ENCODE data around the gene FTCDNL1. TPM values are rescaled to one million over a fixed set of nuclear protein-coding genes. Genes with fewer than 3 reads are reported as not detected.

Gene FTCDNL1
- total and polyA plus RNA-seq, 2 donors (not counting 1 experiment from before 2014, with no cell fraction given): 1.7 to 1.9 TPM

GRCh38 chr2:199716807-199717586, 134.0 kb downstream of the FTCDNL1 start:
- Histone ChIP-seq H3K36me3 (replicated peaks in 1 of 2; ENCODE audit: control extremely low read depth in 1 of 2, control insufficient read depth in 1 of 2, extremely low read depth in 1 of 2, insufficient read depth in 2 of 2, low read length in 1 of 2) (no peaks in the 10 kb centered on the region), H3K4me1 (ENCODE audit: control insufficient read depth in 2 of 2, insufficient read depth in 2 of 2, low read length in 2 of 2) (no peaks in the 10 kb centered on the region), H3K9me3 (ENCODE audit: control extremely low read depth in 1 of 3, control insufficient read depth in 2 of 3, insufficient read depth in 1 of 3, low read length in 2 of 3) (peaks cover 0 to 1% (median 0%) of the 10 kb centered on the region in 3 donors), H3K79me2 (ENCODE audit: control insufficient read depth, insufficient read depth, low read length) (no peaks in the 10 kb centered on the region), H3K27ac (ENCODE audit: low read length in 2 of 2) (no peak overlapping the region), H3K4me2 (replicated peaks; ENCODE audit: low read depth, low read length, poor library complexity, severe bottlenecking) (no peak overlapping the region), H3K27me3 (replicated peaks in 1 of 4; ENCODE audit: control extremely low read depth in 1 of 4, control insufficient read depth in 3 of 4, insufficient read depth in 4 of 4, low read length in 3 of 4) (no peaks in the 10 kb centered on the region), H3K4me3 (ENCODE audit: control extremely low read depth in 1 of 5, extremely low read depth in 1 of 5, insufficient read depth in 1 of 5, low read depth in 2 of 5, low read length in 4 of 5) (no peak overlapping the region), H2AFZ (ENCODE audit: insufficient read depth, low read depth, low read length, poor library complexity, severe bottlenecking) (no peak overlapping the region), H4K20me1 (ENCODE audit: control insufficient read depth, insufficient read depth, low read length, poor library complexity, severe bottlenecking) (no peaks in the 10 kb centered on the region), H3K9ac (ENCODE audit: low read length) (no peak overlapping the region)
- 70% methylated on average over 2 of the region's 4 CpGs for WGBS (ENCODE audit: insufficient coverage)
- no peaks in the 10 kb centered on the region for H3K27me3 Mint-ChIP-seq
- no peak for TF ChIP-seq EZH2 (IDR thresholded peaks at IDR 0.05; ENCODE audit: borderline replicate concordance, insufficient read depth, low read depth, low read length, poor library complexity, severe bottlenecking)
- TF ChIP-seq, protein P1, sequence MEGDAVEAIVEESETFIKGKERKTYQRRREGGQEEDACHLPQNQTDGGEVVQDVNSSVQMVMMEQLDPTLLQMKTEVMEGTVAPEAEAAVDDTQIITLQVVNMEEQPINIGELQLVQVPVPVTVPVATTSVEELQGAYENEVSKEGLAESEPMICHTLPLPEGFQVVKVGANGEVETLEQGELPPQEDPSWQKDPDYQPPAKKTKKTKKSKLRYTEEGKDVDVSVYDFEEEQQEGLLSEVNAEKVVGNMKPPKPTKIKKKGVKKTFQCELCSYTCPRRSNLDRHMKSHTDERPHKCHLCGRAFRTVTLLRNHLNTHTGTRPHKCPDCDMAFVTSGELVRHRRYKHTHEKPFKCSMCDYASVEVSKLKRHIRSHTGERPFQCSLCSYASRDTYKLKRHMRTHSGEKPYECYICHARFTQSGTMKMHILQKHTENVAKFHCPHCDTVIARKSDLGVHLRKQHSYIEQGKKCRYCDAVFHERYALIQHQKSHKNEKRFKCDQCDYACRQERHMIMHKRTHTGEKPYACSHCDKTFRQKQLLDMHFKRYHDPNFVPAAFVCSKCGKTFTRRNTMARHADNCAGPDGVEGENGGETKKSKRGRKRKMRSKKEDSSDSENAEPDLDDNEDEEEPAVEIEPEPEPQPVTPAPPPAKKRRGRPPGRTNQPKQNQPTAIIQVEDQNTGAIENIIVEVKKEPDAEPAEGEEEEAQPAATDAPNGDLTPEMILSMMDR (IDR thresholded peaks at IDR 0.05): no peak
- CTCF ChIA-PET: no interaction called here
- peaks cover 3% of the 10 kb centered on the region for H3K9me3 Mint-ChIP-seq (ENCODE audit: insufficient read depth)
- H3K4me1 Mint-ChIP-seq: no peaks in the 10 kb centered on the region
- ATAC-seq (ENCODE audit: low read depth) (no peak), DNase-seq (no peak)
- POLR2A ChIA-PET: no interaction called here
- intact Hi-C loops (cut with micrococcal nuclease): no loop called here
- no peak overlapping the region for H3K27ac Mint-ChIP-seq
- no peak overlapping the region for H3K4me3 Mint-ChIP-seq

- no peak for TF ChIP-seq EZH2 (IDR thresholded peaks at IDR 0.05; ENCODE audit: borderline replicate concordance, insufficient read depth, low read depth, low read length, poor library complexity, severe bottlenecking)
- TF ChIP-seq, protein P1 (IDR thresholded peaks at IDR 0.05): no peak
- H3K4me1 Mint-ChIP-seq: no peaks in the 10 kb centered on the region
- Histone ChIP-seq H2AFZ (ENCODE audit: insufficient read depth, low read depth, low read length, poor library complexity, severe bottlenecking) (no peak overlapping the region), H3K4me2 (replicated peaks; ENCODE audit: low read depth, low read length, poor library complexity, severe bottlenecking) (no peak overlapping the region), H3K9me3 (ENCODE audit: control extremely low read depth in 1 of 3, control insufficient read depth in 2 of 3, insufficient read depth in 1 of 3, low read length in 2 of 3) (no peaks in the 10 kb centered on the region), H3K4me3 (ENCODE audit: control extremely low read depth in 1 of 5, extremely low read depth in 1 of 5, insufficient read depth in 1 of 5, low read depth in 2 of 5, low read length in 4 of 5) (no peak overlapping the region), H3K9ac (ENCODE audit: low read length) (no peak overlapping the region), H3K4me1 (ENCODE audit: control insufficient read depth in 2 of 2, insufficient read depth in 2 of 2, low read length in 2 of 2) (no peaks in the 10 kb centered on the region), H3K27ac (ENCODE audit: low read length in 2 of 2) (no peak overlapping the region), H3K27me3 (replicated peaks in 1 of 4; ENCODE audit: control extremely low read depth in 1 of 4, control insufficient read depth in 3 of 4, insufficient read depth in 4 of 4, low read length in 3 of 4) (no peaks in the 10 kb centered on the region), H4K20me1 (ENCODE audit: control insufficient read depth, insufficient read depth, low read length, poor library complexity, severe bottlenecking) (no peaks in the 10 kb centered on the region), H3K79me2 (ENCODE audit: control insufficient read depth, insufficient read depth, low read length) (no peaks in the 10 kb centered on the region), H3K36me3 (replicated peaks in 1 of 2; ENCODE audit: control extremely low read depth in 1 of 2, control insufficient read depth in 1 of 2, extremely low read depth in 1 of 2, insufficient read depth in 2 of 2, low read length in 1 of 2) (no peaks in the 10 kb centered on the region)
- H3K9me3 Mint-ChIP-seq (ENCODE audit: insufficient read depth): no peaks in the 10 kb centered on the region
- ATAC-seq (ENCODE audit: low read depth) (no peak), DNase-seq (no peak)
- intact Hi-C loops (cut with micrococcal nuclease): no loop called here
- 86% methylated on average over 1 of the region's 2 CpGs for WGBS (ENCODE audit: insufficient coverage)
- POLR2A ChIA-PET: no interaction called here
- CTCF ChIA-PET: no interaction called here
- H3K27ac Mint-ChIP-seq: no peak overlapping the region
- peaks cover 7% of the 10 kb centered on the region for H3K27me3 Mint-ChIP-seq
- no peak overlapping the region for H3K4me3 Mint-ChIP-seq
Measured at GRCh38 chr2:199713746-199714145, 137.2 kb downstream of the FTCDNL1 start.
